Panc1 (cell line): ENCODE measurements around the gene PHF19. TPM values are rescaled to one million over a fixed set of nuclear protein-coding genes. Genes with fewer than 3 reads are reported as not detected.

Source experiments
- ATAC-seq: fragments of 200-7000 bp; cut with Tn5 transposase; 2 replicates; pipeline ENCODE4 v1.9.1; 2020; ENCODE audit warnings: mild to moderate bottlenecking, moderate library complexity
- BruUV-seq: library from RNA; stranded (reverse); fragments of 400-500 nt; replicated peaks from 2 replicates; lab custom pipeline; 2021; lab: Mats Ljungman, UMichigan
- CTCF ChIA-PET: fragments of 300-600 bp; sonication (Branson Sonifier 250); formaldehyde crosslinking; loops from one replicate; lab custom pipeline; 2022; ENCODE audit warnings: antibody characterized with exemption; lab: Charles Lee
- POLR2A ChIA-PET: fragments of 300-600 bp; sonication (Branson Sonifier 250); formaldehyde crosslinking; loops from one replicate; lab custom pipeline; 2022; ENCODE audit warnings: antibody characterized with exemption; lab: Charles Lee
- DNase-seq: peaks from one replicate; pipeline ENCODE4 v3.0.0-alpha.2; 2010; ENCODE audit warnings: low read depth, low spot score
- H3K27ac ChIP-seq: 2 replicates; pipeline ENCODE4 v1.5.1; 2011; ENCODE audit warnings: mild to moderate bottlenecking, low read length, inconsistent platforms
- H3K27me3 ChIP-seq: fragments of 200-500 bp; sonication (Bioruptor generic); 2 replicates; pipeline ENCODE4 v1.6.0; 2014; ENCODE audit warnings: low read length, inconsistent platforms; ENCODE audit not compliant: control insufficient read depth, insufficient read depth
- H3K36me3 ChIP-seq: fragments of 200-500 bp; sonication (Bioruptor generic); 2 replicates; pipeline ENCODE4 v1.5.1; 2014; ENCODE audit warnings: inconsistent platforms, mild to moderate bottlenecking, low read length, moderate library complexity; ENCODE audit not compliant: control insufficient read depth, insufficient read depth
- H3K4me1 ChIP-seq: 2 replicates; pipeline ENCODE4 v1.5.1; 2011; ENCODE audit warnings: inconsistent platforms, mild to moderate bottlenecking, low read length, moderate library complexity; ENCODE audit not compliant: control insufficient read depth, insufficient read depth
- H3K4me3 ChIP-seq, 2 experiments: 2 replicates each; pipeline ENCODE4 v1.5.1; 2011 to 2012; ENCODE audit warnings: low read depth in 2 of 2, low read length in 2 of 2, mild to moderate bottlenecking in 2 of 2, inconsistent platforms in 1 of 2, moderate library complexity in 1 of 2
- H3K9me3 ChIP-seq: fragments of 200-500 bp; sonication (Bioruptor generic); 2 replicates; pipeline ENCODE4 v1.5.1; 2014; ENCODE audit warnings: low read depth, mild to moderate bottlenecking, inconsistent platforms, low read length, moderate library complexity; ENCODE audit not compliant: control insufficient read depth, insufficient read depth
- CTCF ChIP-seq: fragments of 450-650 bp; IDR thresholded peaks from 2 replicates; pipeline ENCODE4 v1.5.1; 2017; ENCODE audit warnings: mild to moderate bottlenecking
- POLR2AphosphoS5 ChIP-seq: IDR thresholded peaks from 2 replicates; pipeline ENCODE4 v1.6.1; 2012; ENCODE audit warnings: mild to moderate bottlenecking, low read depth, low read length, moderate library complexity
- REST ChIP-seq, 2 experiments: IDR thresholded peaks; 2 replicates each; pipeline ENCODE4 v1.6.1; 2011 to 2012; ENCODE audit warnings: low read depth in 2 of 2, control low read depth in 1 of 2, low read length in 1 of 2, mild to moderate bottlenecking in 1 of 2, moderate library complexity in 1 of 2; ENCODE audit not compliant: insufficient read depth in 1 of 2
- SIN3A ChIP-seq: IDR thresholded peaks from 2 replicates; pipeline ENCODE4 v1.6.1; 2012; ENCODE audit warnings: low read depth, mild to moderate bottlenecking, low read length, moderate library complexity, borderline replicate concordance; ENCODE audit not compliant: insufficient read depth
- TCF7L2 ChIP-seq: IDR thresholded peaks from 2 replicates; pipeline ENCODE4 v1.6.1; 2011; ENCODE audit warnings: mild to moderate bottlenecking, low read depth, low read length, inconsistent platforms
- in situ Hi-C: cut with HindIII; loops from 2 replicates; pipeline ENCODE4 v1.10.0; 2016; ENCODE audit warnings: low sequenced_read_pairs, low pct_unique_long_range_greater_than_20kb
- intact Hi-C: fragments of 100-400 bp; cut with micrococcal nuclease; formaldehyde crosslinking; loops from one replicate; pipeline ENCODE4 v1.10.0; 2022; ENCODE audit not compliant: unreplicated experiment
- total RNA-seq: library from RNA; stranded (reverse); gene quantifications from one replicate; pipeline ENCODE4 v1.2.1, GENCODE V29; 2021; ENCODE audit not compliant: unreplicated experiment

PHF19 gene
- total RNA-seq, 1 experiment from 2014 or later, result 91.1 TPM

GRCh38 chr9:120850315-120850714 is 26.7 kb downstream of the PHF19 start:
- no peaks in the 10 kb centered on the region for H3K4me1 ChIP-seq
- no peaks in the 10 kb centered on the region for H3K9me3 ChIP-seq
- no peaks in the 10 kb centered on the region for H3K27me3 ChIP-seq
- no peak for ATAC-seq
- BruUV-seq, result no TSS peak
- DNase-seq, result no peak
- no peaks in the 10 kb centered on the region for H3K36me3 ChIP-seq
- TF ChIP-seq TCF7L2 (no peak), POLR2AphosphoS5 (no peak), CTCF (no peak), REST (IDR thresholded peaks at IDR 0.05; ENCODE audit: insufficient read depth in 1 of 2, low read depth in 2 of 2, low read length in 1 of 2) (no peak), SIN3A (no peak)
- intact Hi-C loops (no loop called here), in situ Hi-C loops (no loop called here)
- no peak overlapping the region for H3K27ac ChIP-seq
- POLR2A ChIA-PET, result no interaction called here
- CTCF ChIA-PET, result interaction anchor here (0.7 kb wide), 1 partner anchor 518 kb away, joined by 5 read pairs; no protein-coding TSS in a partner anchor
- no peak overlapping the region for H3K4me3 ChIP-seq

- H3K4me3 ChIP-seq, result no peak overlapping the region
- H3K4me1 ChIP-seq, result 0 out of 2 replicates have a peak, but pooled peaks cover 5% of the 10 kb centered on the region
- peaks cover 3% of the 10 kb centered on the region; the same call in 1 of the 2 replicates for H3K36me3 ChIP-seq
- CTCF ChIA-PET, result no interaction called here
- DNase-seq (no peak), ATAC-seq (no peak)
- POLR2A ChIA-PET, result no interaction called here
- H3K27me3 ChIP-seq, result no peaks in the 10 kb centered on the region
- H3K27ac ChIP-seq, result no peak overlapping the region
- TF ChIP-seq REST (IDR thresholded peaks at IDR 0.05; ENCODE audit: insufficient read depth in 1 of 2, low read depth in 2 of 2, low read length in 1 of 2) (no peak), TCF7L2 (no peak), SIN3A (no peak), CTCF (no peak)
- no TSS peak for BruUV-seq
- in situ Hi-C loops, result no loop called here
- H3K9me3 ChIP-seq, result no peaks in the 10 kb centered on the region
- intact Hi-C loops, result no loop called here
These were observed 30.1 kb downstream of the PHF19 start for GRCh38 chr9:120846906-120847305.
